H7 (cell line): Measurements from ENCODE around the gene ZNF169. TPM values are rescaled to one million over a fixed set of nuclear protein-coding genes. Genes with fewer than 3 reads are reported as not detected.
A peak's percentile ranks its signal among the peaks of the same experiment; 100 is the strongest.
"Not testable (repeated sequence)": the region's sequence is repeated elsewhere in the genome, so short reads cannot be mapped to it uniquely, and the experiment has no call there.

Experiments used
- DNase-seq: peaks from one replicate; pipeline ENCODE4 v3.0.0; 2012
- H3K27me3 ChIP-seq: 2 replicates; pipeline ENCODE4 v1.6.0; 2011; ENCODE audit warnings: mild to moderate bottlenecking, low read length; ENCODE audit not compliant: control insufficient read depth, insufficient read depth
- H3K36me3 ChIP-seq: replicated peaks from 2 replicates; pipeline ENCODE4 v1.5.1; 2011; ENCODE audit warnings: low read length; ENCODE audit not compliant: control insufficient read depth, insufficient read depth
- H3K4me3 ChIP-seq: 2 replicates; pipeline ENCODE4 v1.5.1; 2011; ENCODE audit warnings: low read depth, mild to moderate bottlenecking, control low read depth, low read length, moderate library complexity; ENCODE audit not compliant: insufficient read depth
- total RNA-seq: library from RNA; depleted of rRNA; stranded (reverse); fragments of >200 nt; shearing (Covaris generic); gene quantifications from 2 replicates; pipeline ENCODE4 v1.2.3, GENCODE V29; 2014; rRNA removed

The ZNF169 gene
- total RNA-seq = 3.4 and 4.3 TPM in 2 replicates

GRCh38 chr9:94259077-94259862 lies at the start of gene ZNF169:
ZNF169 (plus strand) TSS chr9:94259298; CDS start chr9:94278813, 19,515 bp downstream.
- peak; percentile 90 for DNase-seq
- H3K27me3 ChIP-seq = no peaks in the 10 kb centered on the region
- no peaks in the 10 kb centered on the region for H3K36me3 ChIP-seq
- H3K4me3 ChIP-seq = peak within 1 kb of the TSS; percentile 79

GRCh38 chr9:94210616-94211603 lies 48.2 kb upstream of the ZNF169 start:
- H3K4me3 ChIP-seq = no peak overlapping the region

GRCh38 chr9:94212091-94212490 lies 47.0 kb upstream of the ZNF169 start:
- Histone ChIP-seq H3K4me3 (no peak overlapping the region), H3K27me3 (no peaks in the 10 kb centered on the region), H3K36me3 (no peaks in the 10 kb centered on the region)
- no peak for DNase-seq

More at GRCh38 chr9:94210616-94211603, 48.2 kb upstream of the ZNF169 start:
- Histone ChIP-seq H3K36me3 (no peaks in the 10 kb centered on the region), H3K27me3 (no peaks in the 10 kb centered on the region)
- DNase-seq = no peak

- Histone ChIP-seq H3K36me3 (no peaks in the 10 kb centered on the region), H3K27me3 (no peaks in the 10 kb centered on the region), H3K4me3 (no peak overlapping the region)
- DNase-seq = peak; percentile 41
Observed at GRCh38 chr9:94212531-94212930, 46.6 kb upstream of the ZNF169 start.

- Histone ChIP-seq H3K27me3 (no peaks in the 10 kb centered on the region), H3K4me3 (no peak overlapping the region), H3K36me3 (no peaks in the 10 kb centered on the region)
- DNase-seq = peak; percentile 81
Observed at GRCh38 chr9:94213511-94214124, 45.5 kb upstream of the ZNF169 start.

GRCh38 chr9:94222870-94223269 lies 36.2 kb upstream of the ZNF169 start:
- no peak overlapping the region for H3K4me3 ChIP-seq
- no peak for DNase-seq
- H3K27me3 ChIP-seq = no peaks in the 10 kb centered on the region
- no peaks in the 10 kb centered on the region for H3K36me3 ChIP-seq

- not testable (repeated sequence) for DNase-seq, H3K36me3 ChIP-seq, H3K4me3 ChIP-seq, H3K27me3 ChIP-seq
Observed at GRCh38 chr9:94225413-94225812, 33.7 kb upstream of the ZNF169 start.

- DNase-seq = no peak
- Histone ChIP-seq H3K27me3 (no peaks in the 10 kb centered on the region), H3K36me3 (no peaks in the 10 kb centered on the region), H3K4me3 (no peak overlapping the region)
Observed at GRCh38 chr9:94228616-94229015, 30.5 kb upstream of the ZNF169 start.

GRCh38 chr9:94232428-94232827 lies 26.7 kb upstream of the ZNF169 start:
- DNase-seq = no peak
- Histone ChIP-seq H3K27me3 (no peaks in the 10 kb centered on the region), H3K36me3 (no peaks in the 10 kb centered on the region), H3K4me3 (no peak overlapping the region)

- not testable (repeated sequence) for H3K27me3 ChIP-seq, H3K4me3 ChIP-seq, H3K36me3 ChIP-seq, DNase-seq
Observed at GRCh38 chr9:94241098-94241497, 18.0 kb upstream of the ZNF169 start.

- no peaks in the 10 kb centered on the region for H3K36me3 ChIP-seq
- no peaks in the 10 kb centered on the region for H3K27me3 ChIP-seq
- H3K4me3 ChIP-seq = no peak overlapping the region
- DNase-seq = no peak
Observed at GRCh38 chr9:94245651-94246050, 13.4 kb upstream of the ZNF169 start.

GRCh38 chr9:94250456-94250855 lies 8.6 kb upstream of the ZNF169 start:
- Histone ChIP-seq H3K36me3 (no peaks in the 10 kb centered on the region), H3K4me3 (no peak overlapping the region), H3K27me3 (no peaks in the 10 kb centered on the region)
- DNase-seq = no peak

- H3K4me3 ChIP-seq = no peak overlapping the region
- no peaks in the 10 kb centered on the region for H3K27me3 ChIP-seq
- DNase-seq = no peak
- H3K36me3 ChIP-seq = no peaks in the 10 kb centered on the region
Observed at GRCh38 chr9:94256007-94256406, 3.1 kb upstream of the ZNF169 start.

GRCh38 chr9:94265626-94266402 lies 6.7 kb downstream of the ZNF169 start:
- DNase-seq, H3K27me3 ChIP-seq, H3K36me3 ChIP-seq, H3K4me3 ChIP-seq: not testable (repeated sequence)
